ENCODE data around the gene RCC2.

Gene RCC2

GRCh38 chr1:17361687-17362086 lies 77.8 kb downstream of the RCC2 start:
- no peak for TF ChIP-seq CTCF (IDR thresholded peaks at IDR 0.05; ENCODE audit: insufficient read depth, low read depth, low read length, missing control alignments)
- DNase-seq (ENCODE audit: low read depth) = no peak
- no peak overlapping the region for H3K4me3 ChIP-seq (ENCODE audit: low read depth, low read length)

GRCh38 chr1:17360272-17360956 lies 79.1 kb downstream of the RCC2 start:
- H3K4me3 ChIP-seq (ENCODE audit: low read depth, low read length) = no peak overlapping the region
- DNase-seq (ENCODE audit: low read depth) = no peak
- no peak for TF ChIP-seq CTCF (IDR thresholded peaks at IDR 0.05; ENCODE audit: insufficient read depth, low read depth, low read length, missing control alignments)

- TF ChIP-seq CTCF (IDR thresholded peaks at IDR 0.05; ENCODE audit: insufficient read depth, low read depth, low read length, missing control alignments) = no peak
- no peak for DNase-seq (ENCODE audit: low read depth)
- H3K4me3 ChIP-seq (ENCODE audit: low read depth, low read length) = no peak overlapping the region
Observed at GRCh38 chr1:17359808-17360207, 79.7 kb downstream of the RCC2 start.

GRCh38 chr1:17359031-17359430 lies 80.4 kb downstream of the RCC2 start:
- TF ChIP-seq CTCF (IDR thresholded peaks at IDR 0.05; ENCODE audit: insufficient read depth, low read depth, low read length, missing control alignments) = no peak
- no peak overlapping the region for H3K4me3 ChIP-seq (ENCODE audit: low read depth, low read length)
- DNase-seq (ENCODE audit: low read depth) = no peak

- no peak for TF ChIP-seq CTCF (IDR thresholded peaks at IDR 0.05; ENCODE audit: insufficient read depth, low read depth, low read length, missing control alignments)
- H3K4me3 ChIP-seq (ENCODE audit: low read depth, low read length) = no peak overlapping the region
- DNase-seq (ENCODE audit: low read depth) = no peak
Observed at GRCh38 chr1:17358557-17358956, 80.9 kb downstream of the RCC2 start.
